Neutrophil (primary cell): ENCODE data around the gene PTPRD.

Source experiments
- H3K27ac ChIP-seq: fragments of 200-600 bp; sonication (generic); 2 replicates; pipeline ENCODE4 v1.5.1; 2016; ENCODE audit warnings: mild to moderate bottlenecking, moderate library complexity
- H3K27me3 ChIP-seq: fragments of 200-600 bp; sonication (generic); 2 replicates; pipeline ENCODE4 v1.6.0; 2016; ENCODE audit warnings: mild to moderate bottlenecking
- H3K36me3 ChIP-seq: fragments of 200-600 bp; sonication (generic); 2 replicates; pipeline ENCODE4 v1.5.1; 2017
- H3K4me1 ChIP-seq, 2 experiments: fragments of 200-600 bp in 1 of 2; sonication (generic) in 1 of 2; 1 replicate in 1 of 2; 2 replicates in 1 of 2; pipeline versions ENCODE4 v1.5.1 to v1.6.1; 2013 to 2016; ENCODE audit warnings: low read depth in 1 of 2, low read length in 1 of 2, mild to moderate bottlenecking in 1 of 2, moderate library complexity in 1 of 2; ENCODE audit not compliant: control insufficient read depth in 1 of 2, insufficient read depth in 1 of 2
- H3K4me3 ChIP-seq, 2 experiments: fragments of 200-600 bp in 1 of 2; sonication (generic) in 1 of 2; 1 replicate in 1 of 2; 2 replicates in 1 of 2; pipeline ENCODE4 v1.5.1; 2013 to 2016; ENCODE audit warnings: low read depth in 1 of 2, low read length in 1 of 2, mild to moderate bottlenecking in 1 of 2, moderate library complexity in 1 of 2
- H3K9me3 ChIP-seq: fragments of 200-600 bp; sonication (generic); 2 replicates; pipeline ENCODE4 v1.5.1; 2016
- TF ChIP-seq, protein P1 (sequence below): fragments of 200-600 bp; sonication (generic); IDR thresholded peaks from 2 replicates; pipeline ENCODE4 v1.5.1; 2016; ENCODE audit warnings: antibody characterized with exemption

PTPRD gene

DNA sequence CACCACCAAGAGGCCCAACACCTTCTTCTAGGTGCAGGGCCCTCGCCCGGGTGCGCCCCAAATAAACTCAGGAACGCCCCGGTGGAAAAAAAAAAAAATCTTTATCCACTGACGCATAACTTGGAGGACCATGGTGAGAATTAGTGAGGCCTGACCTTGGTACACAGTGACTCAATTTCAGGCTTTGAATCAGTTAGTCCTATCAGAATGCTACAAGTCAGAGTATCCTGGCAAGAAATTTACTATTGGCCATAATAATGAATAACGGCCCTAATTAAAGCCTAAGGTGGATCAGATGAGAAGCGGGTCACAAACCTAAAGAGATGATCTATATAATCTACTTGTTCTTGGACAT lies 1899.0 kb downstream of the PTPRD start:
- H3K4me3 ChIP-seq, result no peak overlapping the region
- no peaks in the 10 kb centered on the region for H3K4me1 ChIP-seq
- no peaks in the 10 kb centered on the region for H3K36me3 ChIP-seq
- no peaks in the 10 kb centered on the region for H3K27me3 ChIP-seq
- TF ChIP-seq, protein P1, sequence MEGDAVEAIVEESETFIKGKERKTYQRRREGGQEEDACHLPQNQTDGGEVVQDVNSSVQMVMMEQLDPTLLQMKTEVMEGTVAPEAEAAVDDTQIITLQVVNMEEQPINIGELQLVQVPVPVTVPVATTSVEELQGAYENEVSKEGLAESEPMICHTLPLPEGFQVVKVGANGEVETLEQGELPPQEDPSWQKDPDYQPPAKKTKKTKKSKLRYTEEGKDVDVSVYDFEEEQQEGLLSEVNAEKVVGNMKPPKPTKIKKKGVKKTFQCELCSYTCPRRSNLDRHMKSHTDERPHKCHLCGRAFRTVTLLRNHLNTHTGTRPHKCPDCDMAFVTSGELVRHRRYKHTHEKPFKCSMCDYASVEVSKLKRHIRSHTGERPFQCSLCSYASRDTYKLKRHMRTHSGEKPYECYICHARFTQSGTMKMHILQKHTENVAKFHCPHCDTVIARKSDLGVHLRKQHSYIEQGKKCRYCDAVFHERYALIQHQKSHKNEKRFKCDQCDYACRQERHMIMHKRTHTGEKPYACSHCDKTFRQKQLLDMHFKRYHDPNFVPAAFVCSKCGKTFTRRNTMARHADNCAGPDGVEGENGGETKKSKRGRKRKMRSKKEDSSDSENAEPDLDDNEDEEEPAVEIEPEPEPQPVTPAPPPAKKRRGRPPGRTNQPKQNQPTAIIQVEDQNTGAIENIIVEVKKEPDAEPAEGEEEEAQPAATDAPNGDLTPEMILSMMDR, result no peak
- no peak overlapping the region for H3K27ac ChIP-seq
- no peaks in the 10 kb centered on the region for H3K9me3 ChIP-seq

DNA sequence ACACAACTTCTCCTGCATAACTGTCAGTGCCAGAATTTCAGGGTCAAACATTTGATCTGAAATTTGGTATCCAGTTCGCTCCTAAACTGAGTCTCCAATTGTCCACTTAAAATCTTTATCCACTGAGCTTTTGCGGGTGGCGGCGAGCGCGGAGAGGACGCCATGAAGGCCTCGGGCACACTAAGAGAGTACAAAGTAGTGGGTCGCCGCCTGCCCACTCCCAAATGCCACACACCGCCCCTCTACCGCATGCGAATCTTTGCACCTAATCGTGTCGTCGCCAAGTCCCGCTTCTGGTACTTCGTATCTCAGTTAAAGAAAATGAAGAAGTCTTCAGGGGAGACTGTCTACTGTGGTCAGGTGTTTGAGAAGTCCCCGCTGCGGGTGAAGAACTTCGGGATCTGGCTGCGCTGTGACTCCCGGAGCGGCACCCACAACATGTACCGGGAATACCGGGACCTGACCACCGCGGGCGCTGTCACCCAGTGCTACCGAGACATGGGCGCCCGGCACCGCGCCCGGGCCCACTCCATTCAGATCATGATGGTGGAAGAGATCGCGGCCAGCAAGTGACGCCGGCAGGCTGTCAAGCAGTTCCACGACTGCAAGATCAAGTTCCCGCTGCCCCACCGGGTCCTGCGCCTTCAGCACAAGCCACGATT lies 1899.5 kb downstream of the PTPRD start:
- Histone ChIP-seq H3K27ac (no peak overlapping the region), H3K27me3 (no peaks in the 10 kb centered on the region), H3K4me1 (no peaks in the 10 kb centered on the region), H3K36me3 (no peaks in the 10 kb centered on the region), H3K9me3 (no peaks in the 10 kb centered on the region), H3K4me3 (no peak overlapping the region)
- TF ChIP-seq, protein P1, result no peak

DNA sequence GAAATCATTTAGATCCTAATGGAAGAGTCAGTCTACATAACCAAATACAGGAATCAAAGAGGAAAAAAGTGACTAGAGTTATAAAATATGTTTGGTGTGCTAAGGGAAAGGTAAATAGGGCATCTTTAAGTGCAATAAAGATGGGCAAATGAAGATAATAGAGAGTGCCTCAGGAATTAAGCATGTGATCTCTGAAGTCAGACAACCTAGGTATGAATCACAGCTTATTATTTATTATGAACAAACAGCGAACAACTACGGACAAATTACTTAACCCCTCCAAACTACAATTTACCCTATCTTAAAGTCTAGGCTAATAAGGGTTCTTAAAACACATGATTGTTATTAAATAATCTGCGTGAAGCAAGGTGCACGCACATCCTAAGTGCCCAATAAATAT lies 1903.1 kb downstream of the PTPRD start:
- H3K4me3 ChIP-seq, result no peak overlapping the region
- no peaks in the 10 kb centered on the region for H3K9me3 ChIP-seq
- TF ChIP-seq, protein P1, result no peak
- no peaks in the 10 kb centered on the region for H3K27me3 ChIP-seq
- no peaks in the 10 kb centered on the region for H3K36me3 ChIP-seq
- peaks cover 0 to 4% of the 10 kb centered on the region in 2 experiments for H3K4me1 ChIP-seq
- no peak overlapping the region for H3K27ac ChIP-seq

DNA sequence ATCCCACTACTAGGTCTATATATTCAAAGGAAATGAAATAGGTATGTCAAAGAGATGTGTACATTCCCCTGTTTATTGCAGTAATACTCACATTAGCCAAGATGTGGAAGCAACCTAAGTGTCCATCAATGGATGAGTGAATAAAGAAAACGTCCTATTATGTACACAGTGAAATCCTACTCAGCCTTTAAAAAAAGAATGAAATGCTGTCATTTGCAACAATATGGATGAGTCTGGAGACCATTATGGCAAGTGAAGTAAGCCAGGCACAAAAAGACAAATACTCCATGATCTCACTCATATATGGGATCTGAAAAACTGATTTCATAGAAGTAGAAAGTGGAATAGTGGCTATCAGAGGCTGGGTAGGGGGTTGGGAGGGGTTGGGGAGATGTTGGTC lies 1904.1 kb downstream of the PTPRD start:
- no peaks in the 10 kb centered on the region for H3K9me3 ChIP-seq
- no peaks in the 10 kb centered on the region for H3K36me3 ChIP-seq
- H3K27ac ChIP-seq, result no peak overlapping the region
- peaks cover 0 to 4% of the 10 kb centered on the region in 2 experiments for H3K4me1 ChIP-seq
- H3K27me3 ChIP-seq, result no peaks in the 10 kb centered on the region
- TF ChIP-seq, protein P1, result no peak
- no peak overlapping the region for H3K4me3 ChIP-seq

DNA sequence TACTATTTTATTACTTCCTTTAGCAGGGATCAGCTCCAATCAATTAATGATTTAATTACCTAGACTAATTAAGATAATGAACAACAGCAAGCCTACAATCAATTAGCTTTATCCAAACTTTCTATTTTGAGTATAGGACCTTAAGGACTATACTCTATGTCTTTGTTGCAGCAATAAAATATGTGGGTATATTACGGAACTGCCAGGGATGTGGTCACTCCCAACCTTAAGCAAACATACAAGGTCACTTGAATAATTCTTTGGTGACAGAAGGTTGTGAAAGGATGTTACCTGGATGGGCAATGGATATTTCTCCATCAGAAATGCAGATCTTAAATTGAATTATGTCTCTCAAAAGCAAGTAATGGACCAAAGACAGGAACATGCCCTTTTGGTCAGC lies 1905.8 kb downstream of the PTPRD start:
- Histone ChIP-seq H3K27me3 (no peaks in the 10 kb centered on the region), H3K9me3 (no peaks in the 10 kb centered on the region), H3K4me3 (no peak overlapping the region), H3K36me3 (no peaks in the 10 kb centered on the region), H3K4me1 (peaks cover 0 to 4% of the 10 kb centered on the region in 2 experiments), H3K27ac (no peak overlapping the region)
- TF ChIP-seq, protein P1, result no peak

DNA sequence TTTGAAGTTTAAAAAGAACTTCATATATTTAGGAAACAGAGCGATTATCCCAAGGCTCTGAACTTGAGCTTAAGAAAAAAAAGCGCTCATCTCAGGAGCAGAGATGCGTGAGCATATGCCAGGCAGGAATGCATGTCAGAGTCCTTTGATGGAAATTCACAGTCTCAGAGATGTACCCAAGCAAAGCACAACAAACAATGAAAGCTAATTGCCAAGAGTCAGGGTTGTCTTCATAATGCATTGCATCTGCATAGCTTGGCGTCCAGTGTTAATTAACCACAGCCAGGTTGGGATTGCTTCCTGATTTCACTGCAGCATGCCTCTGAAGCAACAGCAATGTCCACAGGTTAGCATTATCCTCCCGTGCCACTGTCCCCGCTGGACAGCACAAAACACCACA lies 1906.3 kb downstream of the PTPRD start:
- TF ChIP-seq, protein P1, result no peak
- Histone ChIP-seq H3K27ac (no peak overlapping the region), H3K36me3 (no peaks in the 10 kb centered on the region), H3K27me3 (no peaks in the 10 kb centered on the region), H3K4me3 (no peak overlapping the region), H3K4me1 (peaks cover 0 to 4% of the 10 kb centered on the region in 2 experiments), H3K9me3 (no peaks in the 10 kb centered on the region)
